Activated CD8-positive, alpha-beta memory T cell treated with anti-CD3 and anti-CD28 coated beads, Interleukin-2, amount 50 U/mL, for 1 hour (primary cell): Measurements from ENCODE around the gene MPZL2.

Experiments used
- DNase-seq: peaks from one replicate; pipeline ENCODE4 v3.0.0-alpha.2; 2020; ENCODE audit errors: extremely low read depth

Gene MPZL2

GRCh38 chr11:118243161-118243560, 20.9 kb downstream of the MPZL2 start:
- DNase-seq = no peak

GRCh38 chr11:118241764-118242098, 22.4 kb downstream of the MPZL2 start:
- no peak for DNase-seq

GRCh38 chr11:118240999-118241763, 22.9 kb downstream of the MPZL2 start:
- peak; percentile 59 for DNase-seq

DNA sequence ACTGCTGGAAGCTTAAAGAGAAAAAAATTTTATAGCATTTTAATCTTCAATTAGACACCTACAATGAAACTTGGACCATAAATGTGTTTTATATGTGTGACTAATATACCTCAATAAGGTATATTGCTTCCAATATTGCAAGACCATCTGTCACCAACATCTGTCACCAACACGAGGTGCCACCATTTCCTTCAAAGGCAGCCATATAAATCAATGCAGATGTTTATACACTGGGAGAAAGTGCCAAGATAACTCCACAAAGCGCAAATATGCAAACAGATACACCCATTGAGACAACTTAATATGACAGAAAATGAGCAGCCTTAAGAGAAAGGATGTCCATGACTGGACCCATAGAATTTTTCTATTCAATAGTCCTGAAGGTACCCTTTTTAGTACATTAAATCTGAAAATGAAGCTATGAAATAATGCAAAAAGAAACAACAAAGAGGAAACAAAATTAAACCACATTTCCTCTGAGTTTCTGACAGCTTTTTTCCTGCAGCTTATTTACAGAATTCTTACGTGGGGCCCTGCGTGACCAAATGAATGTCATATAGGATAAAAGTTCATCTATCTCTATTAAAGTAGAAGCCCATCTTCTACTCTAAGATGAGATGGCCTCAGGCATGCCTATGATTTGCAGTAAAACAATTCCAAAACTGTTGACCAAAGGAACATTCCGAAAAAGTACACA, 24.4 kb downstream of the MPZL2 start:
- no peak for DNase-seq

DNA sequence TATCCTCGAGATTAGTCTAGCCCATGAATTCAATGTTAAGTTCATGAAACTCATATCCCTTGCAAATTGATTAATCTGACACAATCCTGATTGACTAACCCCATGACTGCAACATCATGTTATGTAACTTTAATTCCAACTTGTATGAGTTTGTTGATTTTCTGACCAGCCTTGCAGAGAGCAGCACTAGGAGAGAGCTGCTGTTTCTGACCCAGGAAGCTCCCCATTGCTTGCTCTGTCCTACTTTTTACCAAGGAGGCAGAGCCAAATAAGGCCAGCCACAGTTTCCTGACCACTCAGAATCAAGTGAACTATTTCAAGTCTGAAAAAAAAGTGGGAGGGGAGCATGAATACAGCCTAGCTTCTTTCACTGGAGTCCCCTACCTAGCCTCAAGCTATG, 25.2 kb downstream of the MPZL2 start:
- no peak for DNase-seq

DNA sequence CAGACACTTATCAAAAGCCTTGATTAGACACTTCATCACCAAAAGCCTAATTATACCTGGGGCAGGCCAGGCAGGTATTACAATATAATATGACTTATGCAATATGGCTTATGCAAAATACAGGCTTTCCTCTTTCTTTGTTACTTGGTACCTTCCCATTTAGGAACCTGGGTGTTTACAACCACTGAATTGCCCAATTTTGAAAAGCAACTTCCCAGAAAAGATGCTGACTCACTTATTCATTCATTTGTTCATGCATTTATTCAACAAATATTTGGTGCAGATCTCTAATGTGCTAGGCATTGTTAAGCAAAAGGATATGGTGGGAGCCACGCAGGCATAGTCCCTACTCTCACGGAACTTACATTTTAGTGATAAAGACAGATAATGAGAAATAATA, 25.7 kb downstream of the MPZL2 start:
- DNase-seq = no peak

DNA sequence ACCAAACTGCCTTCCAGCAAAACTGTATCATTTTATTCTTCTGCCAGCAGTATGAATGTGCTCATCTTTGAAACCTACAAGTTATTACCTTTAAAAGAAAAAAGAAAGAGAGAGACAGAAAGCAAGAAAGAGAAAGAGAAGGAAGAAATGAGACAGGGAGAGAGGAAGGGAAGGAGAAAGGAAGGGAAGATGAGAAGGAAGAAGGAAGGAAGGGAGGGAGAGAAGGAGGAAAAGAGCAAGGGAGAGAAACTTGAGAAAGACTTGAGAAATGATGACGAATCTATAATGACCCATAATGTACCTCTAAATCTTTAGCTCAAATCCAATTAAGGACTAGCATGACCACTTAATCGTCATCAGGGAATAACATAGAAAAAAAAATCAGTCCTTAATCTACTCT, 27.9 kb downstream of the MPZL2 start:
- DNase-seq = no peak

GRCh38 chr11:118234833-118235232, 29.3 kb downstream of the MPZL2 start:
- DNase-seq = no peak

DNA sequence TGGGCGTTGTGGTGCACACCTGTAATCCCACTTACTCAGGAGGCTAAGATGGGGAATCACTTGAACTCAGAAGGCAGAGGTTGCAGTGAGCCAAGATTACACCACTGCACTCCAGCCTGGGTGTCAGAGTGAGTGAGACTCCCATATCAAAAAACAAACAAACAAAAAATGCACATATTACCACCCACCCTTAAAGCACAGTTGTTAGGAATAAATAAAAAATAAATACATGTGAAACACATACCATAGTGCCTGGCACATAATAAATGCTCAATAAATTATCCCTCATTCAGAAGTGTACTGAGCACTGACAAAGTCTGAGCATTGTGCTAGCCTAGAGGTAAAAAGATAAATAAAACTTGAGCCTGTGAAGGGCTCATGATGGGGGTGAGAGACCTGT, 30.2 kb downstream of the MPZL2 start:
- no peak for DNase-seq

DNA sequence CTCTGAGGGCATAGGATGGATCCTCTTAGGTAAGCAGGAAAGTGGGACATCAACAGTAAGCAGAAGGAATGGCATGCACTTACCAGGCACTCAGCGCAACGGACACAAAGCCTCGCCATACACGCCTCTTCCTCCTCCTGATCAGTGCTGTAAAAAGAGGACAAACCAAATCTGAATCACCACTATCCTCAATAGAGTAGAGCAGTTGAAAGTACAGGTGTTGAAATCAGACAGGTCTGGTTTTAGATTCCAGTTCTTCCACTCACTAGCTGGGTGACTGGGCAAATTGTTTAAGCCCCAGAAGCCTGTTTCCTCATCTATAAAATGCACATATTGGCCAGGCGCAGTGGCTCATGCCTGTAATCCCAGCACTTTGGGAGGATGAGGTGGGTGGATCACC, 30.7 kb downstream of the MPZL2 start:
- no peak for DNase-seq

DNA sequence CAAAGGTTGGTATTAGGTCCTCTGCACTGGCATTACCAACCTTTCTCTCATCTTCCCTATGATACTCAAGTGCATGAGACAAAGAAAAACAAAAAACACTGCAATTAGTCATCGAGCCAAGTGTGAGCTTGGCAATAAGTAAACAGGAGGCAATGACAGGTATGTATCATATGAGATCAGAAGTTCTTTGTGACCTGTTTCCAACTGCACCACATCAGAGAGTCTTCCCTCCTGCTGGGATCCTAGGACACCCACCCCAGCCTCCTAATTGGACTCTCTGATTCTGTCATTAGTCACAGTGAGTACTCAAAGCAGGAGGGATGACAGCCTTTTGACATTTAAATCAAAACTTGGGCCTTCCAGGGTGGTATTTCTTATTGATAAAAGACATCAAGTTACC, 31.4 kb downstream of the MPZL2 start:
- DNase-seq = no peak

DNA sequence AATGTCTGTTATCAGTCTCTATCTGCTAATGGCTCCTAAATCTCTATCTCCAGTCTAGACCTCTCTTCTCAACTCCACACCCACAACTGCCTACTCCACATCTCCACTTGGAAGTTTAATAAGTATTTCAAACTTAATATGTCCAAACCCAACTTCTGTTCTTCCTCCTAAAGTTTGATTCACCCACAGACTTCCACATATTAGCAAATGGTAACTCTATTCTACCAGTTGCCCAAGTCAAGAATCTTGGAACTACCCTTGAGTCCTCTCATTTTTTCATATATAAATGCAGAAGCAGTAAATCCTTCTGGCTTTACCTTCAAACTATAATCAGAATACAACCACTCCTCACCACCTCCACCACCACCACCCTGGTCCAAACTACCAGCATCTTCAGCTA, 32.6 kb downstream of the MPZL2 start:
- no peak for DNase-seq

GRCh38 chr11:118230088-118230487, 34.0 kb downstream of the MPZL2 start:
- DNase-seq = no peak

- DNase-seq = no peak
Observed at GRCh38 chr11:118229274-118229847, 34.7 kb downstream of the MPZL2 start.

DNA sequence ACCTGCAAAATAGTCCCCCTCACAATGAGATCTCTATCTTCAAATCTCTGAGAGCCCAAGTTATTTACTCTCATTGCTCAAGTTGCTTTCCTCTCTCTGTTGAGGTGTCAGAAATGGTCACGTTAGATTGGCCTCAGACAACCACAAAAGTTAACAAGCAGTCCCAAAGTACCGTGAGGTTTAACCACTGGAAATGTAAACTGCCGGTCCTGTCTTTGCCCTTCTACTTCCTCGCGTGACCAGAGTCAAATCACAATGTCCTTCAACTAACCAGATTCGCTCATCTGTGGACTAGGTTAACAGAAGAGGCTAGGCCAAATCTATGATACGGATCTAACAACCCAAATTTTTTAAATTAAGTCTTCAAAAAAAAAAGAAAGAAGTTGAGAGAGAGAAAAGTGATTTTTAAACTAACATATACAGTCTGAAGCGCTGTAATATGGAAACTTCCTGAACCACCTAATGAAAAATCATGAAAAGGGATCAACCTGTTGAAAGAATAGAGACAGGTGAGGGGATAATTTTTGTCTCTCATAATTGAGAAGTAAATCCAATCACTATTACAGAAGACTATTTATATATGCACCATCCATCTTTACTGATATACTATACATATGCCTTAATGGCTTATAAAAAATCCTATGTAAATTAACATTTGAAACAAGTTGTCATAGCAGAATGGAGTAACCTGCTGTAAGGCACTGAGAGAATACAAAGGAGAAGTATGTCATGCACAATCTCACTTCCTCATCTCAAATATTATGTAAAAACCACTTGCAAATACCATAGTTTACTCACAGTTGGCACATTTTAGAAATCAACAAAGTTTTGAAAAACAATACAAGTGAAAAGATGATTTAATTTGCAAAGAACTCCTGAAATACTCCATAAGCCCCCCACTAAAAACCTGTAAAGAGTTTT, 36.0 kb downstream of the MPZL2 start:
- no peak for DNase-seq

- DNase-seq = no peak
Observed at GRCh38 chr11:118226781-118227180, 37.3 kb downstream of the MPZL2 start.

GRCh38 chr11:118226296-118226695, 37.8 kb downstream of the MPZL2 start:
- no peak for DNase-seq

GRCh38 chr11:118224511-118225188, 39.4 kb downstream of the MPZL2 start, which contains the start of gene JAML:
TSS of gene JAML (minus strand) at chr11:118225011. CDS start at chr11:118214866, 10,145 bp downstream.
- peak; percentile 62 for DNase-seq

GRCh38 chr11:118223992-118224391, 40.1 kb downstream of the MPZL2 start:
- no peak for DNase-seq

DNA sequence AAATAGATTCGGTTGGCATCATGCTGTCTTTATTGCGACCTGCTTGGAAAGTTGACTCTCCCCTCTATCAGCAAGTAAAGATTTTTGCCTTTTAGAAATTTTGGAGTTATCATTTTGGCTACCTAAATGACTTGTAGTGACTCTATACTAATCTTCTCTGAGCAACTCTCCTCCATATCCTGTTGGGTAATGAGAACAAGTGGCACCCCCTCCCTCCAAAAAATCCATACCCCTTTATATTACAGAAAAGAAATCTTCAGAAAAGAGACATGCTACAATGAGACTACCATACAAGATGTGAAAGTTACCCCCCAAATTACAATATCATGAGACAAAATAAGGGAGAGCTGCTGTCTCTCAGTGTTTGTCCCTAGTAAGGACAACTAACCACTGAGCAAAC, 40.5 kb downstream of the MPZL2 start:
- DNase-seq = no peak

GRCh38 chr11:118222437-118222836, 41.7 kb downstream of the MPZL2 start:
- DNase-seq = no peak
